IMR-90 (cell line): ENCODE measurements around the gene MDC1. TPM values are rescaled to one million over a fixed set of nuclear protein-coding genes. Genes with fewer than 3 reads are reported as not detected.

Source experiments
- CEBPB ChIP-seq: IDR thresholded peaks from 2 replicates; pipeline ENCODE4 v1.6.1; 2012; ENCODE audit warnings: low read depth, low read length, improper control_type of control experiment
- CHD1 ChIP-seq: IDR thresholded peaks from 2 replicates; pipeline ENCODE4 v1.6.1; 2012; ENCODE audit warnings: low read depth, low read length, improper control_type of control experiment
- NFE2L2 ChIP-seq: fragments of 150-350 bp; IDR thresholded peaks from 2 replicates; pipeline ENCODE4 v1.6.1; 2016; ENCODE audit warnings: low read depth, mild to moderate bottlenecking, low read length
- POLR2A ChIP-seq: IDR thresholded peaks from 2 replicates; pipeline ENCODE4 v1.6.1; 2012; ENCODE audit warnings: mild to moderate bottlenecking, low read depth, low read length
- polyA plus RNA-seq, 3 experiments: library from polyadenylated mRNA; depleted of rRNA; stranded (reverse); fragments of >200 nt; gene quantifications; 2 replicates each; pipeline ENCODE4 v1.2.3, GENCODE V29; 2012; ENCODE audit warnings: low replicate concordance in 1 of 3
- total RNA-seq: library from RNA; depleted of rRNA; stranded (reverse); fragments of >200 nt; gene quantifications from 2 replicates; pipeline ENCODE4 v1.2.3, GENCODE V29; 2012
- TF ChIP-seq, protein P1 (sequence below): fragments of 150-350 bp; IDR thresholded peaks from 2 replicates; pipeline ENCODE4 v1.6.1; 2016; ENCODE audit warnings: low read depth, mild to moderate bottlenecking, low read length, moderate library complexity, borderline replicate concordance

MDC1 gene
- total and polyA plus RNA-seq, 2 of the 4 experiments (the other 2 are of a cell fraction), result 4.5 to 12.1 TPM

DNA sequence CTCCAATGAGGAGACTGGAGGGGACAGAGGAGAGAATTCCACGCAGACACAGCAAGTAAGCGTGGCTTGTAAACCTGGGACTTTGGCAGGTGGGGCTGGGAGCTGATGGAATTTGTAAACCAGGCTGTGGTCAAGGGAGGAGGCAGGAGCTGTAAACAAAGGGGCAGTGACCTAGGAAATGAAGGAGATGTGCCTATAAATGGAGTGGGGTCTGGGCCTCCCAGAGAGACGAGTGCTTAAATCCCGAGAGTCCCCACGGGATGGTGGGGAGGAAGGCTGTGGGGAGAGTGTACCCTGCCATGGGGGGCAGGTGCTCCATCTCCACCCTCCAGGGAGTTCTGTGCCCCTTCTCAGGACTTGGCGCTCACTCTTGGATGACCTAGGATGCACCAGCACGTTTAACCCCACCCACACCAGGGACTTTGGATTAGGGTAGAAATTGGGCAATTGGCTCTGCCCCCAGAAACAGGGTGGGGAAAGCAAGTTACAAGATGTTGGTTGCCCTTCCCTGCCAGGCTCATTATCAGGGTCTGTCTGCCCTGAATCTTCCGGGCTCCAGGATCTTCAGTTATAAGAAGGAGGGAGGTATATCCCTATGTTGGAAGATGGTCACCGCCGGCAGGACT, 40.3 kb downstream of the MDC1 start (continued):
- TF ChIP-seq, protein P1, sequence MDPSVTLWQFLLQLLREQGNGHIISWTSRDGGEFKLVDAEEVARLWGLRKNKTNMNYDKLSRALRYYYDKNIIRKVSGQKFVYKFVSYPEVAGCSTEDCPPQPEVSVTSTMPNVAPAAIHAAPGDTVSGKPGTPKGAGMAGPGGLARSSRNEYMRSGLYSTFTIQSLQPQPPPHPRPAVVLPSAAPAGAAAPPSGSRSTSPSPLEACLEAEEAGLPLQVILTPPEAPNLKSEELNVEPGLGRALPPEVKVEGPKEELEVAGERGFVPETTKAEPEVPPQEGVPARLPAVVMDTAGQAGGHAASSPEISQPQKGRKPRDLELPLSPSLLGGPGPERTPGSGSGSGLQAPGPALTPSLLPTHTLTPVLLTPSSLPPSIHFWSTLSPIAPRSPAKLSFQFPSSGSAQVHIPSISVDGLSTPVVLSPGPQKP, result no peak
- TF ChIP-seq POLR2A (no peak), CHD1 (no peak), NFE2L2 (no peak), CEBPB (no peak)
